MCF 10A (cell line): ENCODE measurements around the gene MCOLN2. TPM values are rescaled to one million over a fixed set of nuclear protein-coding genes. Genes with fewer than 3 reads are reported as not detected.

Experiments
- BruUV-seq: library from RNA; stranded (reverse); fragments of 400-500 nt; replicated peaks from 2 replicates; lab custom pipeline; 2021; lab: Mats Ljungman, UMichigan
- CTCF ChIA-PET: fragments of 300-600 bp; sonication (Branson Sonifier 250); formaldehyde crosslinking; extraction: SDS; loops from one replicate; lab custom pipeline; 2021; ENCODE audit warnings: antibody characterized with exemption, inconsistent platforms; lab: Yijun Ruan, JAX
- POLR2A ChIA-PET: fragments of 300-600, 350-650 bp; sonication (Branson Sonifier 250); formaldehyde crosslinking; extraction: SDS; loops from one replicate; lab custom pipeline; 2020; ENCODE audit warnings: antibody characterized with exemption, inconsistent platforms; lab: Yijun Ruan, JAX
- DNase-seq: peaks from one replicate; pipeline ENCODE4 v3.0.0-alpha.2; 2018; ENCODE audit not compliant: unreplicated experiment
- H3K27ac Mint-ChIP-seq: one replicate; pipeline ENCODE4 v1.8.0; 2022; ENCODE audit warnings: mild to moderate bottlenecking, low read depth, mixed read lengths; ENCODE audit not compliant: unreplicated experiment
- H3K27me3 Mint-ChIP-seq: one replicate; pipeline ENCODE4 v1.8.0; 2022; ENCODE audit warnings: mixed read lengths; ENCODE audit not compliant: insufficient read depth, unreplicated experiment
- H3K36me3 Mint-ChIP-seq: one replicate; pipeline ENCODE4 v1.8.0; 2022; ENCODE audit warnings: mild to moderate bottlenecking, moderate library complexity, mixed read lengths; ENCODE audit not compliant: insufficient read depth, unreplicated experiment
- H3K4me1 Mint-ChIP-seq: one replicate; pipeline ENCODE4 v1.8.0; 2022; ENCODE audit warnings: mixed read lengths; ENCODE audit not compliant: insufficient read depth, unreplicated experiment
- H3K4me3 Mint-ChIP-seq: one replicate; pipeline ENCODE4 v1.8.0; 2022; ENCODE audit warnings: mild to moderate bottlenecking, moderate library complexity, mixed read lengths; ENCODE audit not compliant: unreplicated experiment
- H3K9me3 Mint-ChIP-seq: one replicate; pipeline ENCODE4 v1.8.0; 2022; ENCODE audit warnings: mixed read lengths; ENCODE audit not compliant: unreplicated experiment
- CTCF ChIP-seq: fragments of 200-600 bp; IDR thresholded peaks from one replicate; pipeline ENCODE4 v1.8.0; 2022; ENCODE audit warnings: antibody characterized with exemption, mild to moderate bottlenecking; ENCODE audit not compliant: unreplicated experiment
- intact Hi-C: fragments of 100-400 bp; cut with micrococcal nuclease; formaldehyde crosslinking; loops from 2 replicates; pipeline ENCODE4 v1.14.1; 2022
- total RNA-seq: library from RNA; stranded (reverse); gene quantifications from 2 replicates; pipeline ENCODE4 v1.2.3, GENCODE V29; 2022

MCOLN2 gene
- total RNA-seq, 1 experiment from 2014 or later = 3.0 TPM

- DNase-seq = no peak
- no peaks in the 10 kb centered on the region for H3K27me3 Mint-ChIP-seq
- no peaks in the 10 kb centered on the region for H3K36me3 Mint-ChIP-seq
- no peak overlapping the region for H3K4me3 Mint-ChIP-seq
- H3K9me3 Mint-ChIP-seq = no peaks in the 10 kb centered on the region
- no peak overlapping the region for H3K27ac Mint-ChIP-seq
- no TSS peak for BruUV-seq
- POLR2A ChIA-PET = no interaction called here
- peaks cover 10% of the 10 kb centered on the region for H3K4me1 Mint-ChIP-seq
- CTCF ChIA-PET = interaction anchor here (0.6 to 0.8 kb wide), 3 partner anchors 13 to 37 kb away, joined by 3 to 4 read pairs (median 3); no protein-coding TSS in a partner anchor
- no peak for TF ChIP-seq CTCF
- intact Hi-C loops = no loop called here
Observed at GRCh38 chr1:84877592-84877991, 119.3 kb downstream of the MCOLN2 start.

- no peaks in the 10 kb centered on the region for H3K27me3 Mint-ChIP-seq
- H3K9me3 Mint-ChIP-seq = no peaks in the 10 kb centered on the region
- POLR2A ChIA-PET = no interaction called here
- H3K27ac Mint-ChIP-seq = no peak overlapping the region
- H3K4me3 Mint-ChIP-seq = no peak overlapping the region
- no peak for TF ChIP-seq CTCF
- CTCF ChIA-PET = interaction anchor here (0.6 kb wide), 1 partner anchor 13 kb away, joined by 3 read pairs; no protein-coding TSS in a partner anchor
- no peak for DNase-seq
- H3K36me3 Mint-ChIP-seq = no peaks in the 10 kb centered on the region
- intact Hi-C loops = no loop called here
- no TSS peak for BruUV-seq
- H3K4me1 Mint-ChIP-seq = peaks cover 10% of the 10 kb centered on the region
Observed at GRCh38 chr1:84876353-84876752, 120.6 kb downstream of the MCOLN2 start.

Other genes starting within 250 kb of the MCOLN2 start
- 1.0 and 1.1 TPM in 2 replicates for gene LPAR3, start 103.9 kb downstream of the MCOLN2 start, total RNA-seq
- gene MCOLN3, start 51.4 kb upstream of the MCOLN2 start, total RNA-seq = 0.70 and 1.3 TPM in 2 replicates
- gene SYDE2, start 203.9 kb upstream of the MCOLN2 start, total RNA-seq = 4.3 and 5.9 TPM in 2 replicates